ENCODE measurements around the gene TBPL1. TPM values are rescaled to one million over a fixed set of nuclear protein-coding genes. Genes with fewer than 3 reads are reported as not detected.

Gene TBPL1
- total and polyA plus RNA-seq, 9 of the 15 experiments (the other 6 are each of a cell fraction or from before 2014, with no cell fraction given) = 78.1 to 152 (median 107) TPM

DNA sequence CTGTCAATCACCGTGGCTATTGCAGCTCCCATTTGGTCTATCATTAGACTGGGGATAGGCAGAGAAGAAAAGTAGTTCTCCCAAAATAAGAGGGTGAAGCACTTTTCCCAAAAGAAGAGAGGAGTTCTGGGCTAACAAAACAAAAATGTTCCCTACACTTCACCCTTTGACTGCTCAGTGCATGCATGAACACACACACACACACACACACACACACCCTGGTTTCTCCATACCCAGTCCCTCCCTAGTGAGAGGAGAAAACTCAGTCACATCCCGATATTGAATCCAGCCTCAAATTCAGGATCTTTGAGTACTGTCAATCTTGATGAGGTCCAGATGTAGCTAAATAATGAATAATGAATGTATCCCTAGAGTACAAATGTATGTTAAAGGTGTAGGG, 4.6 kb upstream of the TBPL1 start:
- Histone ChIP-seq H3K79me2 (ENCODE audit: control insufficient read depth, insufficient read depth, low read length) (peaks cover 16% of the 10 kb centered on the region), H3K4me3 (no peak overlapping the region), H3K9ac (ENCODE audit: insufficient read depth in 1 of 2, low read depth in 2 of 2, low read length in 2 of 2) (no peak overlapping the region), H4K20me1 (replicated peaks; ENCODE audit: control insufficient read depth, insufficient read depth, low read length) (no peaks in the 10 kb centered on the region), H3K9me3 (replicated peaks; ENCODE audit: control insufficient read depth, insufficient read depth, low read depth, low read length) (no peaks in the 10 kb centered on the region), H3K27ac (ENCODE audit: extremely low read depth, low read depth, low read length) (no peak overlapping the region), H3K27me3 (ENCODE audit: control insufficient read depth in 2 of 2, insufficient read depth in 2 of 2, low read length in 2 of 2) (no peaks in the 10 kb centered on the region), H3K36me3 (ENCODE audit: control insufficient read depth, insufficient read depth, low read length) (no peaks in the 10 kb centered on the region), H3K4me2 (ENCODE audit: insufficient read depth, low read length) (no peak overlapping the region), H2AFZ (ENCODE audit: low read depth, low read length) (no peak overlapping the region), H3K9me1 (ENCODE audit: control insufficient read depth, insufficient read depth, low read length) (no peaks in the 10 kb centered on the region), H3K4me1 (replicated peaks in 1 of 2; ENCODE audit: control insufficient read depth in 2 of 2, insufficient read depth in 2 of 2, low read length in 2 of 2) (peaks cover 5 to 11% of the 10 kb centered on the region in 2 experiments; a peak in 4 of 5 replicates)
- no peak for ATAC-seq
- CTCF ChIA-PET (ENCODE audit: low intra/inter-chr PET ratio) = no interaction called here
- 88% methylated on average over 1 of the region's 2 CpGs for WGBS (ENCODE audit: insufficient coverage, low coverage, missing lambda C conversion rate)
- POLR2A ChIA-PET = interaction anchor here (1.4 kb wide), 2 partner anchors 8 to 9 kb away, joined by 6 read pairs; no protein-coding TSS in a partner anchor
- DNase-seq (ENCODE audit: extremely low read depth in 1 of 4, low spot score in 3 of 4) = no peak
- intact Hi-C loops (cut with micrococcal nuclease) (no loop called here), in situ Hi-C loops (cut with MboI) (no loop called here)
- no peak for FAIRE-seq
- TF ChIP-seq ZBTB12 (CRISPR knock-in tag; IDR thresholded peaks at IDR 0.05) (no peak), MLX (CRISPR knock-in tag; conservative IDR thresholded peaks at IDR 0.05) (no peak), SOX6 (IDR thresholded peaks at IDR 0.05) (no peak), POLR2AphosphoS2 (IDR thresholded peaks at IDR 0.05; ENCODE audit: low read length) (no peak), GTF3C2 (IDR thresholded peaks at IDR 0.05; ENCODE audit: borderline replicate concordance, extremely low read depth, insufficient read length) (no peak), NR1H2 (CRISPR knock-in tag; IDR thresholded peaks at IDR 0.05) (no peak), ZNF263 (CRISPR knock-in tag; IDR thresholded peaks at IDR 0.05; ENCODE audit: borderline replicate concordance) (no peak), E2F3 (CRISPR knock-in tag; IDR thresholded peaks at IDR 0.05) (no peak), PTBP1 (IDR thresholded peaks at IDR 0.05; ENCODE audit: low read depth, low read length) (no peak), ELF1 (tag; IDR thresholded peaks at IDR 0.05) (no peak), ZNF384 (IDR thresholded peaks at IDR 0.05; ENCODE audit: low read depth, low read length) (no peak), HMGN3 (IDR thresholded peaks at IDR 0.05; ENCODE audit: borderline replicate concordance, extremely low read depth, insufficient read length, low read depth, low read length) (no peak), ZNF324 (CRISPR knock-in tag; IDR thresholded peaks at IDR 0.05) (no peak), NR4A1 (CRISPR knock-in tag; IDR thresholded peaks at IDR 0.05) (no peak), NR4A1 (tag; IDR thresholded peaks at IDR 0.05) (no peak)
- TF ChIP-seq, protein P1, sequence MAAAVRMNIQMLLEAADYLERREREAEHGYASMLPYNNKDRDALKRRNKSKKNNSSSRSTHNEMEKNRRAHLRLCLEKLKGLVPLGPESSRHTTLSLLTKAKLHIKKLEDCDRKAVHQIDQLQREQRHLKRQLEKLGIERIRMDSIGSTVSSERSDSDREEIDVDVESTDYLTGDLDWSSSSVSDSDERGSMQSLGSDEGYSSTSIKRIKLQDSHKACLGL (CRISPR knock-in tag; IDR thresholded peaks at IDR 0.05; ENCODE audit: borderline replicate concordance, poor library complexity, severe bottlenecking) = no peak
- TF ChIP-seq, protein P2, sequence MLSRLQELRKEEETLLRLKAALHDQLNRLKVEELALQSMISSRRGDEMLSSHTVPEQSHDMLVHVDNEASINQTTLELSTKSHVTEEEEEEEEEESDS (CRISPR knock-in tag; IDR thresholded peaks at IDR 0.05) = no peak
- no TSS peak for BruUV-seq (replicated peaks)

All from K562 (cell line).